ENCODE results near the gene NUCB1. TPM values are rescaled to one million over a fixed set of nuclear protein-coding genes. Genes with fewer than 3 reads are reported as not detected.

NUCB1 gene
- total and polyA plus RNA-seq, 5 donors from 2014 or later: 72.8 to 133 (median 88.3) TPM

GRCh38 chr19:48861313-48861712 is 38.8 kb upstream of the NUCB1 start:
- peak overlapping the region in 1 of 4 donors; percentile 49 for H3K4me3 Mint-ChIP-seq
- H3K27me3 ChIP-seq (ENCODE audit: control insufficient read depth, insufficient read depth, low read length): no peaks in the 10 kb centered on the region
- H3K4me1 Mint-ChIP-seq: peaks cover 0 to 12% (median 6%) of the 10 kb centered on the region in 4 donors
- H3K4me1 ChIP-seq (ENCODE audit: control insufficient read depth, insufficient read depth, low read length, poor library complexity, severe bottlenecking): peaks cover 11% of the 10 kb centered on the region
- peak overlapping the region in 1 of 3 donors; percentile 28 for H3K27ac Mint-ChIP-seq
- no peak overlapping the region for H3K4me3 ChIP-seq (ENCODE audit: low read depth, low read length)
- peaks cover 5% of the 10 kb centered on the region for H3K27me3 Mint-ChIP-seq
- ATAC-seq (ENCODE audit: low read depth in 2 of 2) (no peak), DNase-seq (no peak)
- peaks cover 0 to 1% (median 0%) of the 10 kb centered on the region in 7 donors for H3K9me3 Mint-ChIP-seq
- no peak overlapping the region for H3K27ac ChIP-seq (ENCODE audit: insufficient read depth, low read length, poor library complexity, severe bottlenecking)
- H3K36me3 Mint-ChIP-seq: no peaks in the 10 kb centered on the region
- H3K36me3 ChIP-seq (ENCODE audit: control insufficient read depth, insufficient read depth, low read length): no peaks in the 10 kb centered on the region
- H3K9me3 ChIP-seq (ENCODE audit: control insufficient read depth in 2 of 2, low read length in 2 of 2): no peaks in the 10 kb centered on the region

GRCh38 chr19:48862827-48863226 is 37.3 kb upstream of the NUCB1 start:
- H3K27me3 Mint-ChIP-seq: peaks cover 5% of the 10 kb centered on the region
- Histone ChIP-seq H3K27ac (ENCODE audit: insufficient read depth, low read length, poor library complexity, severe bottlenecking) (no peak overlapping the region), H3K36me3 (ENCODE audit: control insufficient read depth, insufficient read depth, low read length) (no peaks in the 10 kb centered on the region), H3K4me1 (ENCODE audit: control insufficient read depth, insufficient read depth, low read length, poor library complexity, severe bottlenecking) (peaks cover 11% of the 10 kb centered on the region), H3K27me3 (ENCODE audit: control insufficient read depth, insufficient read depth, low read length) (no peaks in the 10 kb centered on the region), H3K9me3 (ENCODE audit: control insufficient read depth in 2 of 2, low read length in 2 of 2) (no peaks in the 10 kb centered on the region), H3K4me3 (ENCODE audit: low read depth, low read length) (no peak overlapping the region)
- no peaks in the 10 kb centered on the region for H3K36me3 Mint-ChIP-seq
- H3K9me3 Mint-ChIP-seq: peaks cover 0 to 1% (median 0%) of the 10 kb centered on the region in 7 donors
- no peak for DNase-seq
- peaks cover 0 to 12% (median 6%) of the 10 kb centered on the region in 4 donors for H3K4me1 Mint-ChIP-seq
- H3K27ac Mint-ChIP-seq: no peak overlapping the region
- no peak for ATAC-seq (ENCODE audit: low read depth in 2 of 2)
- no peak overlapping the region for H3K4me3 Mint-ChIP-seq

- H3K27ac ChIP-seq (ENCODE audit: insufficient read depth, low read length, poor library complexity, severe bottlenecking): no peak overlapping the region
- H3K4me1 ChIP-seq (ENCODE audit: control insufficient read depth, insufficient read depth, low read length, poor library complexity, severe bottlenecking): no peaks in the 10 kb centered on the region
- no peaks in the 10 kb centered on the region for H3K9me3 Mint-ChIP-seq
- DNase-seq (no peak), ATAC-seq (ENCODE audit: low read depth in 2 of 2) (no peak)
- no peaks in the 10 kb centered on the region for H3K36me3 Mint-ChIP-seq
- no peak overlapping the region for H3K4me3 ChIP-seq (ENCODE audit: low read depth, low read length)
- H3K27me3 ChIP-seq (ENCODE audit: control insufficient read depth, insufficient read depth, low read length): no peaks in the 10 kb centered on the region
- H3K27me3 Mint-ChIP-seq: peaks cover 16% of the 10 kb centered on the region
- no peaks in the 10 kb centered on the region for H3K4me1 Mint-ChIP-seq
- no peaks in the 10 kb centered on the region for H3K36me3 ChIP-seq (ENCODE audit: control insufficient read depth, insufficient read depth, low read length)
- peak overlapping the region in 1 of 4 donors; percentile 32 for H3K4me3 Mint-ChIP-seq
- H3K27ac Mint-ChIP-seq: no peak overlapping the region
- H3K9me3 ChIP-seq (ENCODE audit: control insufficient read depth in 2 of 2, low read length in 2 of 2): no peaks in the 10 kb centered on the region
Observed at GRCh38 chr19:48866692-48867091, 33.4 kb upstream of the NUCB1 start.

DNA sequence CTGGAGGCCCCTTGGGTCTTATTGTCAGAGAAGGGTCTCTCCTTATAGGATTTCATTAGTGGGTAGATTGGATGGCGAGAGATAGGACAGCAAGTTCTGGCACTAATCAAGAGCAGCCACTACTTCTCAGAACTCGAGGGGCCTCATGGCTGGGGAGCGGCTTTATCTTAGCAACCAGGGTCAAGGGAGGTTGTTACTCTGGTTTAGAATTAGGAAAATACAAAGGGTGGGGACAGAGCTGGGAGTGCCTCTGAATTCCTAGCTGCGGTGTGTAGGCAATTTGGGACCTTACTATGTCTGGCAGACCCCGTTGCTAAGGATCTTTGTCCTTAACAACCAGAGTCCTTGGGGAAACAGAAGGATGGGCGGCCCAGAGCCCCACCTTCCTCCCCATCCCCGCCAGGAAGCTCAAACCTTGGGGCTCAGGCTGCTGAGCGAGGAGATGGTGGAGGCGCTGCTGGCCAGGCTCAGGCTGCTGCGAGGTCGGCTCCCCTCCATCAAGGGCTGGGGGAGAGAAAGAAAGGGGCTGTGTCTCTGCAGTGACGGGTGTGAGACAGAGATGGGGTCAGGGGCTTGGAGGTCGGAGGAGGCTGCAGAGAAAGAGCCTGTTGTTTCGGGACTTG is 32.9 kb upstream of the NUCB1 start:
- no peak overlapping the region for H3K27ac Mint-ChIP-seq
- peaks cover 0 to 5% (median 3%) of the 10 kb centered on the region in 4 donors for H3K4me1 Mint-ChIP-seq
- H3K4me3 Mint-ChIP-seq: peak overlapping the region in 1 of 4 donors; percentile 32

GRCh38 chr19:48867746-48868113 is 32.4 kb upstream of the NUCB1 start:
- no peaks in the 10 kb centered on the region for H3K9me3 Mint-ChIP-seq
- peaks cover 0 to 8% (median 4%) of the 10 kb centered on the region in 4 donors for H3K4me1 Mint-ChIP-seq
- H3K36me3 Mint-ChIP-seq: no peaks in the 10 kb centered on the region
- Histone ChIP-seq H3K4me3 (ENCODE audit: low read depth, low read length) (no peak overlapping the region), H3K27me3 (ENCODE audit: control insufficient read depth, insufficient read depth, low read length) (no peaks in the 10 kb centered on the region), H3K27ac (ENCODE audit: insufficient read depth, low read length, poor library complexity, severe bottlenecking) (no peak overlapping the region), H3K9me3 (ENCODE audit: control insufficient read depth in 2 of 2, low read length in 2 of 2) (no peaks in the 10 kb centered on the region), H3K4me1 (ENCODE audit: control insufficient read depth, insufficient read depth, low read length, poor library complexity, severe bottlenecking) (peaks cover 3% of the 10 kb centered on the region), H3K36me3 (ENCODE audit: control insufficient read depth, insufficient read depth, low read length) (no peaks in the 10 kb centered on the region)
- no peak for ATAC-seq (ENCODE audit: low read depth in 2 of 2)
- DNase-seq: no peak
- H3K27me3 Mint-ChIP-seq: peaks cover 21% of the 10 kb centered on the region
- H3K27ac Mint-ChIP-seq: no peak overlapping the region
- H3K4me3 Mint-ChIP-seq: no peak overlapping the region

More for the DNA sequence above, 32.9 kb upstream of the NUCB1 start:
- H3K27ac ChIP-seq (ENCODE audit: insufficient read depth, low read length, poor library complexity, severe bottlenecking): no peak overlapping the region
- H3K4me1 ChIP-seq (ENCODE audit: control insufficient read depth, insufficient read depth, low read length, poor library complexity, severe bottlenecking): peaks cover 3% of the 10 kb centered on the region
- H3K36me3 ChIP-seq (ENCODE audit: control insufficient read depth, insufficient read depth, low read length): no peaks in the 10 kb centered on the region
- H3K4me3 ChIP-seq (ENCODE audit: low read depth, low read length): no peak overlapping the region
- Mint-ChIP-seq H3K9me3 (no peaks in the 10 kb centered on the region), H3K36me3 (no peaks in the 10 kb centered on the region), H3K27me3 (peaks cover 18% of the 10 kb centered on the region)
- H3K9me3 ChIP-seq (ENCODE audit: control insufficient read depth in 2 of 2, low read length in 2 of 2): no peaks in the 10 kb centered on the region
- ATAC-seq (ENCODE audit: low read depth in 2 of 2) (no peak), DNase-seq (no peak)
- H3K27me3 ChIP-seq (ENCODE audit: control insufficient read depth, insufficient read depth, low read length): no peaks in the 10 kb centered on the region

- Mint-ChIP-seq H3K9me3 (peaks cover 0 to 2% (median 0%) of the 10 kb centered on the region in 7 donors), H3K4me1 (peaks cover 0 to 14% (median 8%) of the 10 kb centered on the region in 4 donors), H3K27ac (no peak within 1 kb of the TSS), H3K4me3 (peak within 1 kb of the TSS in 2 of 4 donors; percentile 45 to 66), H3K27me3 (peaks cover 27% of the 10 kb centered on the region), H3K36me3 (peaks cover 3% of the 10 kb centered on the region)
- no peak for ATAC-seq (ENCODE audit: low read depth in 2 of 2)
- Histone ChIP-seq H3K27ac (ENCODE audit: insufficient read depth, low read length, poor library complexity, severe bottlenecking) (no peak within 1 kb of the TSS), H3K9me3 (ENCODE audit: control insufficient read depth in 2 of 2, low read length in 2 of 2) (no peaks in the 10 kb centered on the region), H3K4me3 (ENCODE audit: low read depth, low read length) (no peak within 1 kb of the TSS), H3K4me1 (ENCODE audit: control insufficient read depth, insufficient read depth, low read length, poor library complexity, severe bottlenecking) (peaks cover 8% of the 10 kb centered on the region), H3K27me3 (ENCODE audit: control insufficient read depth, insufficient read depth, low read length) (no peaks in the 10 kb centered on the region), H3K36me3 (ENCODE audit: control insufficient read depth, insufficient read depth, low read length) (peaks cover under 1% of the 10 kb centered on the region)
- no peak for DNase-seq
Observed at GRCh38 chr19:48868114-48868886, 31.8 kb upstream of the NUCB1 start, which contains the start of gene PLEKHA4. TSS of gene PLEKHA4 (minus strand) at chr19:48868617. CDS start at chr19:48867620, 997 bp downstream.

DNA sequence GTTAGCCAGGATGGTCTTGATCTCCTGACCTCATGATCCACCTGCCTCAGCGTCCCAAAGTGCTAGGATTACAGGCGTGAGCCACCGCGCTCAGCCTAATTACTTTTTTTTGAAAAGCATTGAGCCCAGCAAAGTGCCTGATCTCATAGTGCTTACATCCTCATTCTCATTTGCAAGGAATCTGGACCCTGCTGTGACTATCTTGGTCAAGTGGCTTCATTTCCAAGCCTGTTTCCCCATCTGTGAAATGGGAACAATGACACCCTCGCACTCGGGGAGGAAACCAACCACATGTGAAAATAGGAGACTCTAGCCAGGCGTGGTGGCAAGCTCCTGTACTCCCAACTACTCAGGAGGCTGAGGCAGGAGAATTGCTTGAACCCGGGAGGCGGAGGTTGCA is 30.1 kb upstream of the NUCB1 start:
- Mint-ChIP-seq H3K4me3 (peak overlapping the region in 1 of 4 donors; percentile 61), H3K9me3 (peaks cover 0 to 2% (median 0%) of the 10 kb centered on the region in 7 donors), H3K27ac (peak overlapping the region in 1 of 3 donors; percentile 43), H3K4me1 (peaks cover 0 to 29% (median 23%) of the 10 kb centered on the region in 4 donors), H3K27me3 (peaks cover 29% of the 10 kb centered on the region), H3K36me3 (peaks cover 16% of the 10 kb centered on the region)
- no peak for DNase-seq
- no peak for ATAC-seq (ENCODE audit: low read depth in 2 of 2)
- Histone ChIP-seq H3K36me3 (ENCODE audit: control insufficient read depth, insufficient read depth, low read length) (peaks cover 16% of the 10 kb centered on the region), H3K4me3 (ENCODE audit: low read depth, low read length) (no peak overlapping the region), H3K27ac (ENCODE audit: insufficient read depth, low read length, poor library complexity, severe bottlenecking) (no peak overlapping the region), H3K27me3 (ENCODE audit: control insufficient read depth, insufficient read depth, low read length) (no peaks in the 10 kb centered on the region), H3K9me3 (ENCODE audit: control insufficient read depth in 2 of 2, low read length in 2 of 2) (no peaks in the 10 kb centered on the region), H3K4me1 (ENCODE audit: control insufficient read depth, insufficient read depth, low read length, poor library complexity, severe bottlenecking) (peaks cover 25% of the 10 kb centered on the region)

Data from CD4-positive, CD25-positive, alpha-beta regulatory T cell (primary cell).